Measurements from ENCODE around the gene PPP3CB.

The PPP3CB gene

DNA sequence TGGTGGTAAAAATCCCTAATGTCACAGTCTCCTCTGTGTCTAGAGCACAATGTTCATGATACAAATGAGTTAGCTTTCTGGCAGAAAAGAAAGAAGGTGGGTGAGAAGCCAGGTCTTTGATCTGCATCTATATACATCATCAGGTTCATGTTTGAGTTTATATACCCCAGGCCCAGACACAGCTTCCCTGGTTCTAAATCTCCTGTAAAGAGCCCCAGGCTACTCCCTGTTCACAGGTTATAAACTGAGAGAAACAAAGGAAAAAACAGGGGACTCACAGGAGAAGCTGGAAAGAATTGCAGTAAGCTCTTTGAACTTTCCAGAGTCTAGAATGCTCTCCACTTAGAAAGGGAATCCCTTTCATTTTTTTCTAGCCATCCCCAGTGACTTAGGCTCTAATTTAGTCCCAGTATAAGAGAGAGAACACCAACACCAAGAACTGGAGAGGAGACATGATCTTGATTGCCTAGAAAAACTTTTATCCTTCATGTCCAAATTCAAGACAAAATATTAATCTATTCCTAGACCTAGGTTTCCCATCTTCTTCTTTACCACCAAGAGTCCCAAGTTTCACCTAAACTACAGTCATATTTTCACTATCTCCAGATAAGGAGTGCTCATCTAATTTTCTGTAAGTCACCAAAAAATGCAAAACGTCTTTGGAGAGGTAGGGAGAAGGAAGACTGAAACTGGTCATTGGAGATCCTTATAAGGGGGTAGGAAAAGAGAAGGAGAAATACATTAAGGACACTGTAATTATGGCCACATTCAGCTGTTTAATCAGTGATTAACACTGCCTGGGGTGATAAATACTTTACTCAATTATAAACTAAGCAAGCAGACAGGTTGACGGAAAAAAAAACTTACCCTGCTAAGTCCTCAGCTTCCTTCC, 62.9 kb downstream of the PPP3CB start:
- Histone ChIP-seq H3K27ac (ENCODE audit: low read depth in 2 of 2, low read length in 2 of 2) (no peak overlapping the region), H3K36me3 (ENCODE audit: control insufficient read depth in 2 of 2, insufficient read depth in 2 of 2, low read length in 2 of 2) (peaks cover 11 to 14% of the 10 kb centered on the region in 2 donors), H3K9ac (ENCODE audit: low read depth in 1 of 2, low read length in 2 of 2) (no peak overlapping the region), H3K4me1 (ENCODE audit: control insufficient read depth in 2 of 2, insufficient read depth in 2 of 2, low read length in 2 of 2) (no peaks in the 10 kb centered on the region), H3K9me3 (ENCODE audit: control insufficient read depth in 2 of 2, low read length in 2 of 2) (no peaks in the 10 kb centered on the region), H3K27me3 (ENCODE audit: control insufficient read depth in 2 of 2, insufficient read depth in 2 of 2, low read length in 2 of 2) (no peaks in the 10 kb centered on the region), H3K4me3 (ENCODE audit: low read length in 2 of 2) (no peak overlapping the region)

DNA sequence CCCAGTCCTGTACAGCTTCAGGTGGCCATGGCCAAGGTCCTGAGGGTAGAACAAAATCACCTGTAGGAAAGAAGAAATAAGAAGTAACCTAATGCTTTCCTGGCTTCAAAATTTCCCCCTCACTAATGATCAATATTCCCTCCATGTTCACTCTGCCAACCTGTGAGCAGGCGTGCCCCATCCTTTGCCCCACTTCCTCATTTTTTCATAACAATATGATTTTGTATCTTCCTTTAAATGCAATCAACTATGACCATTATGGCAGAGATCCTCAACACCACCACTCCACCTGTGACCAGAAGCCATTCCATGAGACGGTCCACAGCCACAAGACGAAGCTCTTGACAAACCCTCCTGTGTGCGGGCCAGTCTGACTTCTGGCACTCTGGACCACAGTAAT, 69.5 kb downstream of the PPP3CB start:
- H3K4me3 ChIP-seq (ENCODE audit: low read length in 2 of 2), result no peak overlapping the region
- H3K36me3 ChIP-seq (ENCODE audit: control insufficient read depth in 2 of 2, insufficient read depth in 2 of 2, low read length in 2 of 2), result peaks cover 18 to 34% of the 10 kb centered on the region in 2 donors
- H3K27ac ChIP-seq (ENCODE audit: low read depth in 2 of 2, low read length in 2 of 2), result no peak overlapping the region
- no peak overlapping the region for H3K9ac ChIP-seq (ENCODE audit: low read depth in 1 of 2, low read length in 2 of 2)
- no peaks in the 10 kb centered on the region for H3K9me3 ChIP-seq (ENCODE audit: control insufficient read depth in 2 of 2, low read length in 2 of 2)
- H3K4me1 ChIP-seq (ENCODE audit: control insufficient read depth in 2 of 2, insufficient read depth in 2 of 2, low read length in 2 of 2), result no peaks in the 10 kb centered on the region
- no peaks in the 10 kb centered on the region for H3K27me3 ChIP-seq (ENCODE audit: control insufficient read depth in 2 of 2, insufficient read depth in 2 of 2, low read length in 2 of 2)

DNA sequence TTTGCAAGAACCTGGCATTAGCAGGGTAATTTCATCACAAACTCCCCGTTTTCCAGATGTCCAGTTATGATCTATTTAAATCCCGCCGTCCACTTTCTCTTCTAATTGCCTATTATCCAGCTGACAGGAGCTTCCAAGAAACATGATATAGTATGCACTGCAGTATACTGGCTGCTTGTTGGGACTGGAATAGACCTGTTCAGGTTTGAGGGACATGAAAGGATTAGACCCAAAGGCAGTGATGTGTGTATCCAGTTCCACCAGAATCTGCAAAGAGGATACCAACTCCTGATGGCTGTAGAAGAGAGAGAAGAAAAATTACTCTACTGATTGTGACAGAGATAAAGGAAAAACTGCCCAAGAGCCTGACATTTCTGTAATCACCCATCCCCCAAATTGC, 71.3 kb downstream of the PPP3CB start:
- H3K9me3 ChIP-seq (ENCODE audit: control insufficient read depth in 2 of 2, low read length in 2 of 2), result no peaks in the 10 kb centered on the region
- no peak overlapping the region for H3K27ac ChIP-seq (ENCODE audit: low read depth in 2 of 2, low read length in 2 of 2)

DNA sequence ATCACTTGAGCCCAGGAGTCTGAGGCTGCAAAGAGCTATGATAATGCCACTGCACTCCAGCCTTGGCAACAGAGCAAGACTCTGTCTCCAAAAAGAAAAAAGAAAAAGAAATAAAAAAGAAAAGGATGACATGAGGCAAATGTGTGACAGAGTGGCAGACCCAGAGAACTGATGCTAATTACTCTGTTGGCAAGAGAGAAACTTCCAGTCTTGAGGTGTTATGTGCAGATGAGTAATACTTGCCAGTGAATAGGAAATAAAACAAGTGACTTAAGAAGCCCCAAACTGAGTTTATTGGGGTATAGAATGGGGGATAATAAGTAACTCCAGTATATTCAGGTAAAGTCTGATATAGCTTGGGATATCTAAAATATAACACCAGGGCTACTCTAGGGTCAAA, 72.5 kb downstream of the PPP3CB start:
- H3K9me3 ChIP-seq (ENCODE audit: control insufficient read depth in 2 of 2, low read length in 2 of 2), result no peaks in the 10 kb centered on the region
- no peak overlapping the region for H3K4me3 ChIP-seq (ENCODE audit: low read length in 2 of 2)
- no peaks in the 10 kb centered on the region for H3K27me3 ChIP-seq (ENCODE audit: control insufficient read depth in 2 of 2, insufficient read depth in 2 of 2, low read length in 2 of 2)
- H3K4me1 ChIP-seq (ENCODE audit: control insufficient read depth in 2 of 2, insufficient read depth in 2 of 2, low read length in 2 of 2), result no peaks in the 10 kb centered on the region
- no peak overlapping the region for H3K27ac ChIP-seq (ENCODE audit: low read depth in 2 of 2, low read length in 2 of 2)
- H3K36me3 ChIP-seq (ENCODE audit: control insufficient read depth in 2 of 2, insufficient read depth in 2 of 2, low read length in 2 of 2), result peaks cover 18 to 33% of the 10 kb centered on the region in 2 donors
- H3K9ac ChIP-seq (ENCODE audit: low read depth in 1 of 2, low read length in 2 of 2), result no peak overlapping the region

More for the DNA sequence above, 71.3 kb downstream of the PPP3CB start:
- Histone ChIP-seq H3K9ac (ENCODE audit: low read depth in 1 of 2, low read length in 2 of 2) (no peak overlapping the region), H3K36me3 (ENCODE audit: control insufficient read depth in 2 of 2, insufficient read depth in 2 of 2, low read length in 2 of 2) (peaks cover 18 to 34% of the 10 kb centered on the region in 2 donors), H3K4me1 (ENCODE audit: control insufficient read depth in 2 of 2, insufficient read depth in 2 of 2, low read length in 2 of 2) (no peaks in the 10 kb centered on the region), H3K4me3 (ENCODE audit: low read length in 2 of 2) (no peak overlapping the region), H3K27me3 (ENCODE audit: control insufficient read depth in 2 of 2, insufficient read depth in 2 of 2, low read length in 2 of 2) (no peaks in the 10 kb centered on the region)

DNA sequence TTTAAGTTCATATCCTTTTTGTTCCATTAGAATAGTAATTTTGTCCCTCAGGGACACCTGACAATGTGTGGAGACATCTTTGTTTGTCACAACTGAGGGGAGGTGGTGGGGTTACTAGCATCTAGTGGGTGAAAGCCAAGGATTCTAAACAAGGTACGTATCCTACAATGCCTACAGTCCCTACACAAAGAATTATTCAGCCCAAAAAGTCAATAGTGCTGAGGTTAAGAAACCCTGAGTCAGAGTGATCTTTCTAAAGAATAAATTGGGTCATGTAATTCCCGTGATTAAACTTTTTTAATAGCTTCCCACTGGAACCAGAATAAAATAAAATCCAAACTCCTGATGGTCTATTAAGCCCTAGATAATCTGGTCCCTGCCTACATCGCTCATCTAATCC, 79.3 kb downstream of the PPP3CB start:
- H3K27ac ChIP-seq (ENCODE audit: low read depth in 2 of 2, low read length in 2 of 2), result no peak overlapping the region
- H3K9me3 ChIP-seq (ENCODE audit: control insufficient read depth in 2 of 2, low read length in 2 of 2), result no peaks in the 10 kb centered on the region
- H3K27me3 ChIP-seq (ENCODE audit: control insufficient read depth in 2 of 2, insufficient read depth in 2 of 2, low read length in 2 of 2), result no peaks in the 10 kb centered on the region
- no peak overlapping the region for H3K9ac ChIP-seq (ENCODE audit: low read depth in 1 of 2, low read length in 2 of 2)
- no peaks in the 10 kb centered on the region for H3K36me3 ChIP-seq (ENCODE audit: control insufficient read depth in 2 of 2, insufficient read depth in 2 of 2, low read length in 2 of 2)
- H3K4me1 ChIP-seq (ENCODE audit: control insufficient read depth in 2 of 2, insufficient read depth in 2 of 2, low read length in 2 of 2), result peaks cover 3 to 13% of the 10 kb centered on the region in 2 donors
- H3K4me3 ChIP-seq (ENCODE audit: low read length in 2 of 2), result no peak overlapping the region

DNA sequence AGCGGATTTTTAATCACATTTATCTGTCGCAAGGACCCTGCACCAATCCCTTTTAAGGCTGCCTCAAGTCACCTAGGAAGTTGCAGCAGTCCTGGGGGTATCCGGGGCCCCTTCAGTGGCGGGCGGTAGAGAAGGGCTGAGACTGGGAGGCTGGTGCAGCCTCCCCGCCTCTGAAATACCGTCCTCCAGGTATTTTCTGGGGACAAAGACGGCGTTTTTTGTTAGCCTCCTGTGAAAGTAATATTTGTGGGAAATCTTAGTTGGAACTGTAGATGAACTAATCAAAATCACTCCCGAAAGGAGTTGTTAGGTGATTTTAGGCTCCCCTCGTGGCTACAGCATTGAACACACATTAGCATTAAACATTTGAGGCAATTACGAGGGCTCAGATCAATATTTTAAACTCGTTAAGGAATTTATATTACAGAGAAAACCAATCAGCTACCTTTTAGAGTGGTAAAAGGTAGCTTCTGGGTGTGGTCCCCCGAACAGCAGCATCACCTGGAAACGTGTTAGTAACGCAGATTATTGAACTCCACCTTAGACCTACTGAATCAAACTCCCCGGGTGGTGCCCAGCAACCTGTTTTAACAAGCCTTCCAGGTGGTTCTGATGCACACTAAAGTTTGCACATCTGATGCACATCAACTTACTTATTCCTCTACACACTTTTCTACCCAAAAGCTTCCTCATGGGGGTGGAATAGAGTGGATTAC, 81.4 kb downstream of the PPP3CB start:
- H3K9ac ChIP-seq (ENCODE audit: low read depth in 1 of 2, low read length in 2 of 2), result peak overlapping the region; percentile 57 to 97
- peak overlapping the region; percentile 97 for H3K27ac ChIP-seq (ENCODE audit: low read depth in 2 of 2, low read length in 2 of 2)

DNA sequence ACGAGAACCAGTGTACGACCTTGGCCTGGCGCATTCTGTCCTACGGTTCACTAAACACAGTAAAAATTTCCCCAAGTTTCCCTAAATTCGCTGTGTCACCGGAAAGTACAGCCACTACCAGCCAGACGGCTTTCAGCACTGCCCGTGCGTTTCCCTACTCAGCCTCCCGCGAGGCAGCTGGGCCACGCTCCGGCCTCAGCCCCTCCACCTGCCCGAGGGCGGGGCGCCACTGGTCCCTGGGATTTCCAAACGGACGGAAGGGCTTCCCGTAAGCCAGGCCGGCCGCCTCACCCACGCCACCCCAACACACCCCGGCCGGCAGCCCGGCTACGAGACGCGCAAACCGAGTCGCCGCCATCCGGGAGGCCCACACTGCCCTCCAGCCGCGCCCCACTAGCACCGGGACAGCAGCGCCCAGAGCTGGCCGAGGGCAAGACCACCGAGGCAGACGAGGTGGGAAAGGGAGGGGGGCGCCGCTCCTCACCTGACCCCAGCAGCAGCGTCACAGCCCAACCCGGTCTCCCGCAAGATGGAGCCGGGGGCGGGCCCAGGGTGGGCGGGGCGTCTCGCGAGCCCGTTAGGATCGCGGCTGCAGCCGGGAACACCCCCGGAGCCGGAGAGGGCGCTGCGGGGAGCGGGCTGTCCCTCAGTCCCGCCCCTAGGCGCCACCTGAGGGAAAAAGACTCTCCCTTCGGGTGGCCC, 82.1 kb downstream of the PPP3CB start, which contains the start of gene ANXA7:
ANXA7 (minus strand) TSS at position 531 of the 702 bp plus-strand sequence. CDS start 13,202 bp downstream, outside the sequence.
- Histone ChIP-seq H3K36me3 (ENCODE audit: control insufficient read depth in 2 of 2, insufficient read depth in 2 of 2, low read length in 2 of 2) (no peaks in the 10 kb centered on the region), H3K27me3 (ENCODE audit: control insufficient read depth in 2 of 2, insufficient read depth in 2 of 2, low read length in 2 of 2) (no peaks in the 10 kb centered on the region), H3K4me3 (ENCODE audit: low read length in 2 of 2) (peak within 1 kb of the TSS; percentile 91 to 94), H3K27ac (ENCODE audit: low read depth in 2 of 2, low read length in 2 of 2) (peak within 1 kb of the TSS; percentile 97), H3K9ac (ENCODE audit: low read depth in 1 of 2, low read length in 2 of 2) (peak within 1 kb of the TSS; percentile 80 to 97), H3K9me3 (ENCODE audit: control insufficient read depth in 2 of 2, low read length in 2 of 2) (no peaks in the 10 kb centered on the region), H3K4me1 (ENCODE audit: control insufficient read depth in 2 of 2, insufficient read depth in 2 of 2, low read length in 2 of 2) (peaks cover 3 to 13% of the 10 kb centered on the region in 2 donors)

More for the DNA sequence above, 81.4 kb downstream of the PPP3CB start:
- Histone ChIP-seq H3K4me1 (ENCODE audit: control insufficient read depth in 2 of 2, insufficient read depth in 2 of 2, low read length in 2 of 2) (peaks cover 3 to 13% of the 10 kb centered on the region in 2 donors), H3K27me3 (ENCODE audit: control insufficient read depth in 2 of 2, insufficient read depth in 2 of 2, low read length in 2 of 2) (no peaks in the 10 kb centered on the region), H3K9me3 (ENCODE audit: control insufficient read depth in 2 of 2, low read length in 2 of 2) (no peaks in the 10 kb centered on the region), H3K36me3 (ENCODE audit: control insufficient read depth in 2 of 2, insufficient read depth in 2 of 2, low read length in 2 of 2) (no peaks in the 10 kb centered on the region), H3K4me3 (ENCODE audit: low read length in 2 of 2) (peak overlapping the region; percentile 91 to 94)

DNA sequence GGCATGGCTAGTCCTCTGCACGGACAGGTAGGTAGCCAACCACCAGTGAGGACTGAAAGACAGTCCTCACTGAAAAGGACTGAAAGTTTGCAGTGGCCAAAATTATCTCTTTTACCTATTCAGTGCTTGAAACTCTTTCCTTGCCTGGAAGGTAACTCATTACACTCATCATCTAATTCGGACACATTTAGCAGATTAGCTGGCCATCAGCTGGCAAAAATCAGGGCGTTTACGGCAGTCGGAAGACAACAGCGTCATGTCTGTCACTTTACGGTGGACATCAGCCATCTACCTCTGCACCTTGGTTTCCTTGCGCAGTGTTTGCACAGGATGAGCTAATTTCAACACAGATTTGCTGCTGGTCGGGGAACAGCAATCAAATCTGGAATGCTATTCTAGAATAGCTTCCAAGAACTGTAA, 82.7 kb downstream of the PPP3CB start:
- Histone ChIP-seq H3K4me3 (ENCODE audit: low read length in 2 of 2) (peak overlapping the region; percentile 91 to 94), H3K27ac (ENCODE audit: low read depth in 2 of 2, low read length in 2 of 2) (peak overlapping the region; percentile 97), H3K4me1 (ENCODE audit: control insufficient read depth in 2 of 2, insufficient read depth in 2 of 2, low read length in 2 of 2) (peaks cover 3 to 13% of the 10 kb centered on the region in 2 donors), H3K9ac (ENCODE audit: low read depth in 1 of 2, low read length in 2 of 2) (peak overlapping the region; percentile 80 to 97), H3K9me3 (ENCODE audit: control insufficient read depth in 2 of 2, low read length in 2 of 2) (no peaks in the 10 kb centered on the region), H3K27me3 (ENCODE audit: control insufficient read depth in 2 of 2, insufficient read depth in 2 of 2, low read length in 2 of 2) (no peaks in the 10 kb centered on the region), H3K36me3 (ENCODE audit: control insufficient read depth in 2 of 2, insufficient read depth in 2 of 2, low read length in 2 of 2) (no peaks in the 10 kb centered on the region)

DNA sequence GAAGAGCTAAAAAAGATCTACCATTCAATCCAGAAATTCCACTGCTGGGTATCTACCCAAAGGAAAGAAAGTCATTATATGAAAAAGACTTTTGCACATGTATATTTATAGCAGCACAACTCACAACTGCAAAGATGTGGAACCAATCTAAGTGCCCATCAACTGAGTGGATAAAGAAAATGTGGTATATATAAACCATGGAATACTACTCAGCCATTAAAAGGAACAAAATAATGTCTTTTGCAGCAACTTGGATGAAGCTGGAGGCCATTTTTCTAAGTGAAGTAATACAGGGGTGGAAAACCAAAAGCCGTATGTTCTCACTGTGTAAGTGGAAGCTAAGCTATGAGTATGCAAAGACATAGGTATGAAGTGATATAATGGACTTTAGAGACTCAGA, 84.9 kb downstream of the PPP3CB start:
- Histone ChIP-seq H3K27me3 (ENCODE audit: control insufficient read depth in 2 of 2, insufficient read depth in 2 of 2, low read length in 2 of 2) (no peaks in the 10 kb centered on the region), H3K4me3 (ENCODE audit: low read length in 2 of 2) (no peak overlapping the region)

More for the DNA sequence above, 84.9 kb downstream of the PPP3CB start:
- Histone ChIP-seq H3K9me3 (ENCODE audit: control insufficient read depth in 2 of 2, low read length in 2 of 2) (no peaks in the 10 kb centered on the region), H3K9ac (ENCODE audit: low read depth in 1 of 2, low read length in 2 of 2) (no peak overlapping the region), H3K27ac (ENCODE audit: low read depth in 2 of 2, low read length in 2 of 2) (no peak overlapping the region), H3K36me3 (ENCODE audit: control insufficient read depth in 2 of 2, insufficient read depth in 2 of 2, low read length in 2 of 2) (peaks cover 0 to 3% of the 10 kb centered on the region in 2 donors), H3K4me1 (ENCODE audit: control insufficient read depth in 2 of 2, insufficient read depth in 2 of 2, low read length in 2 of 2) (peaks cover 3 to 13% of the 10 kb centered on the region in 2 donors)

Data from mucosa of rectum (tissue), 2 donors.